GM04503 (cell line): Measurements from ENCODE around the gene NFXL1.

Source experiments
- DNase-seq: peaks from one replicate; pipeline ENCODE4 v3.0.0-alpha.2; 2012; ENCODE audit warnings: low read depth

NFXL1 gene

GRCh38 chr4:47831026-47831679, 83.2 kb downstream of the NFXL1 start:
- DNase-seq, result no peak

GRCh38 chr4:47830265-47831025, 83.9 kb downstream of the NFXL1 start:
- DNase-seq, result no peak

- no peak for DNase-seq
Observed at GRCh38 chr4:47829438-47829837, 84.9 kb downstream of the NFXL1 start.

- no peak for DNase-seq
Observed at GRCh38 chr4:47827343-47828047, 86.9 kb downstream of the NFXL1 start.

GRCh38 chr4:47824840-47825239, 89.5 kb downstream of the NFXL1 start:
- DNase-seq, result no peak

- no peak for DNase-seq
Observed at GRCh38 chr4:47819178-47819577, 95.2 kb downstream of the NFXL1 start.

GRCh38 chr4:47817275-47817674, 97.1 kb downstream of the NFXL1 start:
- DNase-seq, result no peak

- DNase-seq, result no peak
Observed at GRCh38 chr4:47816748-47817147, 97.6 kb downstream of the NFXL1 start.

- DNase-seq, result no peak
Observed at GRCh38 chr4:47814618-47815295, 99.6 kb downstream of the NFXL1 start.

- DNase-seq, result no peak
Observed at GRCh38 chr4:47809654-47810203, 104.7 kb downstream of the NFXL1 start.

GRCh38 chr4:47804598-47804997, 109.8 kb downstream of the NFXL1 start:
- no peak for DNase-seq

- no peak for DNase-seq
Observed at GRCh38 chr4:47801481-47802002, 112.8 kb downstream of the NFXL1 start.

- DNase-seq, result no peak
Observed at GRCh38 chr4:47798165-47798564, 116.2 kb downstream of the NFXL1 start.
